Choroid plexus epithelial cell (primary cell): ENCODE data around the gene RPS26.
"Not testable (repeated sequence)": the region's sequence is repeated elsewhere in the genome, so short reads cannot be mapped to it uniquely, and the experiment has no call there.

ENCODE experiments used
- DNase-seq: peaks from one replicate; pipeline ENCODE4 v3.0.0-alpha.2; 2010; ENCODE audit warnings: low read depth
- H3K4me3 ChIP-seq: 2 replicates; pipeline ENCODE4 v1.5.1; 2011; ENCODE audit warnings: low read depth, mild to moderate bottlenecking, control low read depth, low read length, moderate library complexity
- TF ChIP-seq, protein P1 (sequence below): conservative IDR thresholded peaks from 2 replicates; pipeline ENCODE4 v1.5.1; 2011; ENCODE audit warnings: low read depth, mild to moderate bottlenecking, control low read depth, inconsistent platforms, low read length, moderate library complexity

Gene RPS26

DNA sequence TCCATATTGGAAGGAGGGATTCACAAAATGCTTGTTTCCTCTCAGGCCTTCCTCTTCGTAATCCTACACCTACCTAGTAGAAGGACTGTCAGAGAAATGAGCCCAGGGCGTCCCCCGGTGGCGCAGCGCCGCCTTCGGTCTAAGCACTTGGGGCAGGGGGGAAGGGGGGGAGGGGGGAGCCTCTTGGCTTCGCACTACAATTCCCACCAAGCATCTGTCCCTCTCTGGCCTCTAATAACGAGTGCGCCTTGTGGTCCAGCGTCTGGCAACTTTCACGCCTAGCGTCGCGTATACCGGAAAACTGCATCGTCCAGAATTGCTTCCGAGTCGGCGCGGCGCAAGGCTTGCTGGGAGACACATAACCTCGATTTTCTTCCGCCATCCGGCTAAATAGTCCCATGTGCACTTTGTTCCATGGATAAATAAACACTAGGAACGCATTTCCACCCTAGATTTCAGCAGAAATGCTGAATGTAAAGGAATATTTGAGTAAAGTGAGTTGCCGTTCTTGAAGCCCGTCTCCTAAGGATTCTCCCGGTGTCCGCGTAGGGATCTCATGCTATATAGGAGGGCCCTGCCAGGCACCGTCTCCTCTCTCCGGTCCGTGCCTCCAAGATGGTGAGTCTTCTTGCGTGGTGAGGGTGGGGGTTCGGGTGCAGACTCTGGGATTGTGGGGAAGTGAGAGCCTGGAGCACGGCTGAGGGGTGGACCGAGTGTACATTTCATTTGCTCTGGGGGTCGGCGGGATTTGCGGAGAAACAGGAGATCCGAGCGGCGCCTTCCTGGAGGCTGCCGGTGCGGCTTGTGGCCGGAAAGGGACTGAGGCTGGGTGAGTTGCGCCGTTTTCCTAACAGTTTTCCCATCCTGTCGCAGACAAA, at the start of gene RPS26:
Gene RPS26 (plus strand): TSS at position 367 of the 878 bp plus-strand sequence. CDS start 249 bp downstream, at position 616.
- peak; percentile 100 for DNase-seq
- peak within 1 kb of the TSS; percentile 98 for H3K4me3 ChIP-seq
- TF ChIP-seq, protein P1, sequence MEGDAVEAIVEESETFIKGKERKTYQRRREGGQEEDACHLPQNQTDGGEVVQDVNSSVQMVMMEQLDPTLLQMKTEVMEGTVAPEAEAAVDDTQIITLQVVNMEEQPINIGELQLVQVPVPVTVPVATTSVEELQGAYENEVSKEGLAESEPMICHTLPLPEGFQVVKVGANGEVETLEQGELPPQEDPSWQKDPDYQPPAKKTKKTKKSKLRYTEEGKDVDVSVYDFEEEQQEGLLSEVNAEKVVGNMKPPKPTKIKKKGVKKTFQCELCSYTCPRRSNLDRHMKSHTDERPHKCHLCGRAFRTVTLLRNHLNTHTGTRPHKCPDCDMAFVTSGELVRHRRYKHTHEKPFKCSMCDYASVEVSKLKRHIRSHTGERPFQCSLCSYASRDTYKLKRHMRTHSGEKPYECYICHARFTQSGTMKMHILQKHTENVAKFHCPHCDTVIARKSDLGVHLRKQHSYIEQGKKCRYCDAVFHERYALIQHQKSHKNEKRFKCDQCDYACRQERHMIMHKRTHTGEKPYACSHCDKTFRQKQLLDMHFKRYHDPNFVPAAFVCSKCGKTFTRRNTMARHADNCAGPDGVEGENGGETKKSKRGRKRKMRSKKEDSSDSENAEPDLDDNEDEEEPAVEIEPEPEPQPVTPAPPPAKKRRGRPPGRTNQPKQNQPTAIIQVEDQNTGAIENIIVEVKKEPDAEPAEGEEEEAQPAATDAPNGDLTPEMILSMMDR = peak; percentile 54

DNA sequence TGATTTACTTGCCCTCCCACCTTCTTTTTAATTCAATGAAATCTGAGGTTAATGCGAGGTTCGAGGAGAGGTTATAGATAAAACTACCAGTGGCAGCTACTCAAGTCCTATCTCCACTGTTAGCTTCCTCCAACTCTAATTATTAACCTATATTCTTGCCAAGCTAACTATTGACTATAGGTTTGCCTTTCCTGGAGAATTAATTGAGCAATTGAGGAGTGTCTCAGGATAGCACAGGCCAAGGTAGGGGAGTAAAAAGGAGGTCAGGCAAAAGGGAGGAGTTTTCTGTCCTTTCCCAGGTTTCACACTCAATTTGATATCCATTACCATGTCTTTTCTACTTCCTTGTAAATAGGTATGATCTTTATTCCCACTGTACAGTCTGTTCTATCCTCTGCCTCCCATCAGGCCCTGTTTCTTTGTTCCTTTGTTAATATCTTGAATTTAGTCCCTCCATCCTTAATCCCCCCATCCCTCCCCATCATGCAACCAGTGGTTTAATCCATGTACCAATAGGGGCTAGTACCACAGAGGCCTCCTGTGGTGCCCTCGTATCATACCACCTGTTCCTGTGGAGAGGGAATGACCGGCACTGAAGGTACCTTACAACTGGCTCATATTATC, 48.4 kb upstream of the RPS26 start:
- TF ChIP-seq, protein P1 = no peak
- no peak for DNase-seq
- no peak overlapping the region for H3K4me3 ChIP-seq

DNA sequence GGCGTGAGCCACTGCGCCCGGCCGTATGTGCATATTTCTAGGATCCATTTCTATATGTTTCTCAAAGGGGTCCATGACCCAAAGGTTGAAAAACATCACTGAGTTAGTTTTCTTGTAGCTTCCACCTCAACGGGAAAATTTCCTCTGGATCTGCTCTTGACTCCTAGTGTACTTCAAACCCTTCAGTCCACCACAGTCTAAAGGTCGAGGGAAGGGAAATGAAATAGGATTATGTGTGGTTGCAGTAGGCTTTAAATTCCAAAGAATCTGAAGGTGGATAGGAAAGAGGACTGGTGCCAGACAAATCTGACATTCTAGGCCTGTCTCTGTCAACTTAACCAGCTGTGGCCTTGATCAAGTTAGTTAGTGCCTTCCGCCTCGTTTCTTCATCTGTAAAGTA, 46.4 kb upstream of the RPS26 start:
- no peak for DNase-seq
- TF ChIP-seq, protein P1 = no peak
- H3K4me3 ChIP-seq = no peak overlapping the region

DNA sequence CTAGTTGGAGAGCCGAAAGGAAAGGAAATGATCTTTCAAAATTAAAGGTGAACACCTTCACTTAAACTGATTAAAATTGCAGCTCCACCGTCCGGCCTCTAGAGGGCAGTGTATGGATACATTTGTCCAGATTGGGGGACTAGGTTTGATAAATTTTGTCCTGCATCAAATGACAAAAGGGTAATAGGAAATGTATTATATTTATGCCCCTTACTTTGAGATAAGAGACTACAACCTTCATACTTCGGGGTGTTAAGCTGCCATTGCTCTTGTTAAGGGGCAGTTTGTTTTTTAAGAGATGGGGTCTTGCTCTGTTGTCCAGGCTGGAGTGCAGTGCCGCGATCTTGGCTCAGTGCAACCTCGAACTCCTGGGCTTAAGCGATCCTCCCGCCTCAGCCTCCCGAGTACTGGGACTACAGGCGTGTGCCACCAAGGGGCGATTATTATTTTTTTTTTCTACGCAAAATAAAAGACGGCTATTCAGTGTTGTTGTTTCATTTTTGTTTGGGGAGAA, 45.5 kb upstream of the RPS26 start:
- peak; percentile 82 for DNase-seq
- TF ChIP-seq, protein P1 = peak; percentile 85
- peak overlapping the region; percentile 72 for H3K4me3 ChIP-seq

DNA sequence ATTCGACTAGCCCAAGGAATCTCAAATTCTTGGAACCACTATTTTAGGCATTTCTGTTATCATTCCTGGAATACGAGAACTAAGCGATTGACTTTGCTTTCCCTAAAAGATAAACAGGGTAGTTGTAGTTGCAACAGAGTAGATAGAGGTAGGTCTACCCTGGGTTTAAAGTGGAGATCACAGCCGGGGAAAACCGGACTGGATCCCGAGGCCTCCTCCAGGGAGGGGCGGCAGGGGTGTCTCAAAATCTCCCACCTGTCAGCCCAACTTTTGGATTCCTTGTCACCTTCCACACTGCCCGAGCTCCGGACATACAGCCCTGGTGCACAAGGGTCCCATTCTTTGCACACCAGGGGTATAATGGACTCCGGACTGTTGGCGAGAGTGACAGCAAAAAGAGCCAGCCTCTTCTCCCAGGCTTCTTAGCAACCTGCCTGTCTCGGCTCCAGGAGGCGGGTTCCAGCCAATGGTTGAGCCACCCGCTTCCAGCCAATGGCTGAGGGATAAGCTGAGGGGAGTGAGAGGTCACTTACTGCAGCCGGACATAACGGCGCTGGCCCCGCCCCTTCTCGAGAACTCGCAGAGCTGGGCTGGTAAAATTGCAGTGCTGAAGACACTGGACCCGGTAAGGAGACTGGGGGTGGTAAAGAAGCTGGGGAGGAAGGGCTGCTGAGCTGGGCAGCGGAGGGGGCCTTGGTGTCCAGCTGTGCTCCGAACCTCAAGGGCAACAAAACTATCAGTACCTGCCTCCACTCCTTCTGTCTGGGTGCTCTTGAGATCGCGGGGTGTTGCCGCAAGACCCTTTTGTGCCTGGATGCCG, 44.8 kb upstream of the RPS26 start, which contains the start of gene SUOX:
Gene SUOX (plus strand): TSS at position 562 of the 820 bp plus-strand sequence. CDS start 4,946 bp downstream, outside the sequence.
- peak; percentile 99 for DNase-seq
- TF ChIP-seq, protein P1 = peak; percentile 9
- peak within 1 kb of the TSS; percentile 72 for H3K4me3 ChIP-seq

DNA sequence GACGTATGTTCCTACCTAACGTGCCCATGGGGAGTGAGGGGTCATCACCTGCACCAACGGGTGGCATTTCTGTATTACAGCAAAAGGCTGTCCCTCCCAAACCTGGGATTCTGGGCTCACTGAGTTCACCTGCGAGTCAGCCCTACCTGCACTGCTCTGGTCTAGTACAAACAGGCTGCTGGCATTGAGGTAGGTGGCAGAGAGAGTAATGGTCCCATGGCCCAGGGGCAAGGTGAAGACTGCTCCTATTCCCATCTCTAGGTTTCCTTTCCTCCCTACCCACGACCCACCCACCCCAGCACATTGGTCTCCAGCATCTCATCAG, 44.2 kb upstream of the RPS26 start:
- TF ChIP-seq, protein P1 = no peak
- peak overlapping the region; percentile 72 for H3K4me3 ChIP-seq
- DNase-seq = no peak

DNA sequence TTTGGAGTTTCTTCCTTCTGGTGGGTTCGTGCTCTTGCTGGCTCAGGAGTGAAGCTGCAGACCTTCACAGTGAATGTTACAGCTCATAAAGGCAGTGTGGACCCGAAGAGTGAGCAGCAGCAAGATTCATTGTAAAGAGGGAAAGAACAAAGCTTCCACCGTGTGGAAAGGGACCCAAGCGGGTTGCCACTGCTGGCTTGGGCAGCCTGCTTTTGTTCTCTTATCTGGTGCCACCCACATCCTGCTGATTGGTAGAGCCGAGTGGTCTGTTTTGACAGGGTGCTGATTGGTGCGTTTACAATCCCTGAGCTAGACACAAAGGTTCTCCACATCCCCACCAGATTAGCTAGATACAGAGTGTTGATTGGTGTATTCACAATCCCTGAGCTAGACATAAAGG, 42.2 kb upstream of the RPS26 start:
- H3K4me3 ChIP-seq, DNase-seq: not testable (repeated sequence)

DNA sequence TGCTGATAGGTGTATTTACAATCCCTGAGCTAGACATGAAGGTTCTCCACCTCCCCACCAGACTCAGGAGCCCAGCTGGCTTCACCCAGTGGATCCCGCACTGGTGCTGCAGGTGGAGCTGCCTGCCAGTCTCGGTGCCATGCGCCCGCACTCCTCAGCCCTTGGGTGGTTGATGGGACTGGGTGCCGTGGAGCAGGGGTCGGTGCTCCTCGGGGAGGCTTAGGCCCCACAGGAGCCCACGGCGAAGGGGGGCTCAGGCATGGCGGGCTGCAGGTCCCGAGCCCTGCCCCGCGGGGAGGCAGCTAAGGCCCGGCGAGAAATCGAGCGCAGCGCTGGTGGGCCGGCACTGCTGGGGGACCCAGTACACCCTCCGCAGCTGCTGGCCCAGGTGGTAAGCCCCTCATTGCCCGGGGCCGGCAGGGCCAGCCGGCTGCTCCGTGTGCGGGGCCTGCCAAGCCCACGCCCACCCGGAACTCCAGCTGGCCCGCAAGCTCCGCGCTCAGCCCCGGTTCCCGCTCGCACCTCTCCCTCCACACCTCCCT, 41.6 kb upstream of the RPS26 start:
- H3K4me3 ChIP-seq, DNase-seq: not testable (repeated sequence)
